ENCODE data around the gene LTB4R. TPM values are rescaled to one million over a fixed set of nuclear protein-coding genes. Genes with fewer than 3 reads are reported as not detected.

LTB4R gene
- total and polyA plus RNA-seq, 9 of the 15 experiments (the other 6 are each of a cell fraction or from before 2014, with no cell fraction given), result 0.38 to 10.5 (median 2.8) TPM

- peak within 1 kb of the TSS; percentile 75 for H3K27ac ChIP-seq (ENCODE audit: extremely low read depth, low read depth, low read length)
- peak; percentile 86 for ATAC-seq
- peaks cover 48% of the 10 kb centered on the region for H3K36me3 ChIP-seq (ENCODE audit: control insufficient read depth, insufficient read depth, low read length)
- peak within 1 kb of the TSS; percentile 71 for H3K4me3 ChIP-seq
- no peaks in the 10 kb centered on the region for H4K20me1 ChIP-seq (replicated peaks; ENCODE audit: control insufficient read depth, insufficient read depth, low read length)
- intact Hi-C loops (cut with micrococcal nuclease) (no loop called here), in situ Hi-C loops (cut with MboI) (loop anchor here (5.0 to 10.0 kb wide), 2 partner anchors 57 to 285 kb away; partner anchors contain the start of gene TINF2)
- CTCF ChIA-PET (ENCODE audit: low intra/inter-chr PET ratio), result no interaction called here
- H3K9ac ChIP-seq (ENCODE audit: insufficient read depth in 1 of 2, low read depth in 2 of 2, low read length in 2 of 2), result peak within 1 kb of the TSS; percentile 76 to 96
- H3K9me3 ChIP-seq (replicated peaks; ENCODE audit: control insufficient read depth, insufficient read depth, low read depth, low read length), result no peaks in the 10 kb centered on the region
- no peaks in the 10 kb centered on the region for H3K27me3 ChIP-seq (ENCODE audit: control insufficient read depth in 2 of 2, insufficient read depth in 2 of 2, low read length in 2 of 2)
- H3K4me2 ChIP-seq (ENCODE audit: insufficient read depth, low read length), result peak within 1 kb of the TSS; percentile 91
- WGBS (ENCODE audit: insufficient coverage, low coverage, missing lambda C conversion rate), result 0% methylated on average over 52 of the region's 75 CpGs
- H3K9me1 ChIP-seq (ENCODE audit: control insufficient read depth, insufficient read depth, low read length), result peaks cover 3% of the 10 kb centered on the region
- TSS peak; percentile 59 for BruUV-seq (replicated peaks)
- peaks cover 12 to 14% of the 10 kb centered on the region in 2 experiments; a peak in 4 of 5 replicates for H3K4me1 ChIP-seq (replicated peaks in 1 of 2; ENCODE audit: control insufficient read depth in 2 of 2, insufficient read depth in 2 of 2, low read length in 2 of 2)
- FAIRE-seq, result peak; percentile 92
- POLR2A ChIA-PET, result interaction anchor here (0.5 to 2.3 kb wide), 12 partner anchors 8 to 185 kb away, joined by 3 to 10 read pairs (median 3); partner anchors contain the start of genes CIDEB, DCAF11, IPO4 and NRL
- peak within 1 kb of the TSS; percentile 97 for H2AFZ ChIP-seq (ENCODE audit: low read depth, low read length)
- peaks cover 28% of the 10 kb centered on the region for H3K79me2 ChIP-seq (ENCODE audit: control insufficient read depth, insufficient read depth, low read length)
- peak; percentile 89 to 92 (median 91) for DNase-seq (ENCODE audit: extremely low read depth in 1 of 4, low spot score in 3 of 4)
- TF ChIP-seq MCM5 (IDR thresholded peaks at IDR 0.05; ENCODE audit: low read depth) (no peak), ATF1 (CRISPR knock-in tag; IDR thresholded peaks at IDR 0.05) (peak; percentile 97), ATF1 (tag; IDR thresholded peaks at IDR 0.05) (peak; percentile 99), THAP12 (CRISPR knock-in tag; IDR thresholded peaks at IDR 0.05) (peak; percentile 22; the same call in 1 of the 2 replicates), ZNF518B (CRISPR knock-in tag; IDR thresholded peaks at IDR 0.05) (no peak), SIRT6 (IDR thresholded peaks at IDR 0.05; ENCODE audit: low read depth, low read length) (no peak), VEZF1 (CRISPR knock-in tag; IDR thresholded peaks at IDR 0.05) (peak; percentile 67), ATF3 (IDR thresholded peaks at IDR 0.05) (0 out of 2 replicates have a peak, but pooled peaks have one; percentile 22), ATF3 (CRISPR knock-in tag; conservative IDR thresholded peaks at IDR 0.05) (no peak), MEIS2 (IDR thresholded peaks at IDR 0.05; ENCODE audit: partially characterized antibody) (no peak)
Measured at GRCh38 chr14:24299255-24300191, 11.8 kb upstream of the LTB4R start, which contains the start of the genes DHRS1 and NOP9. Gene DHRS1 (minus strand): TSS chr14:24299780. CDS start chr14:24299106, 674 bp downstream. Gene NOP9 (plus strand): TSS chr14:24299850. CDS start chr14:24299955, 105 bp downstream.

All from K562 (cell line).